Peyer's patch (tissue), 4 donors: ENCODE measurements around the gene TDRD9. TPM values are rescaled to one million over a fixed set of nuclear protein-coding genes. Genes with fewer than 3 reads are reported as not detected.

Source experiments
- DNase-seq, 3 donors: peaks; one replicate each; pipeline ENCODE4 v3.0.0-alpha.2; 2017 to 2019
- H3K27ac ChIP-seq, 4 donors: fragments of 200-600 bp; sonication (generic); one replicate each; pipeline ENCODE4 v1.5.1; 2016 to 2019
- H3K27me3 ChIP-seq, 2 donors: fragments of 200-600 bp; sonication (generic); one replicate each; pipeline ENCODE4 v1.5.1; 2019
- H3K36me3 ChIP-seq, 3 donors: fragments of 200-600 bp; sonication (generic); one replicate each; pipeline ENCODE4 v1.5.1; 2016 to 2019
- H3K4me1 ChIP-seq, 4 donors: fragments of 200-600 bp; sonication (generic); one replicate each; pipeline ENCODE4 v1.5.1; 2016 to 2019
- H3K4me3 ChIP-seq, 4 donors: fragments of 200-600 bp; sonication (generic); 1 replicate in 3 of 4; 2 replicates in 1 of 4; pipeline ENCODE4 v1.5.1; 2016 to 2019; ENCODE audit warnings: mild to moderate bottlenecking in 1 of 4
- H3K9me3 ChIP-seq, 4 donors: fragments of 200-600 bp; sonication (generic); one replicate each; pipeline ENCODE4 v1.5.1; 2016 to 2019; ENCODE audit warnings: mild to moderate bottlenecking in 1 of 4
- POLR2A ChIP-seq, 2 donors: fragments of 450-650 bp; IDR thresholded peaks; one replicate each; pipeline ENCODE4 v1.5.1; 2017; ENCODE audit warnings: antibody characterized with exemption in 2 of 2, mild to moderate bottlenecking in 2 of 2, moderate library complexity in 2 of 2
- total RNA-seq, 4 donors: library from RNA; depleted of rRNA; stranded (reverse); fragments of >200 nt; gene quantifications; one replicate each; pipeline ENCODE4 v1.1.0, GENCODE V29; 2016
- TF ChIP-seq, protein P1 (sequence below), 6 experiments: fragments of 450-650 bp in 4 of 6; fragments of 200-600 bp in 2 of 6; sonication (generic) in 1 of 6; IDR thresholded peaks; one replicate each; pipeline ENCODE4 v1.5.1; 2017 to 2019; ENCODE audit warnings: antibody characterized with exemption in 6 of 6, mild to moderate bottlenecking in 3 of 6, moderate library complexity in 1 of 6

Gene TDRD9
- total RNA-seq, 4 donors from 2014 or later: 0.40 TPM; not detected in 3

- no peak for TF ChIP-seq POLR2A (IDR thresholded peaks at IDR 0.05)
- TF ChIP-seq, protein P1, sequence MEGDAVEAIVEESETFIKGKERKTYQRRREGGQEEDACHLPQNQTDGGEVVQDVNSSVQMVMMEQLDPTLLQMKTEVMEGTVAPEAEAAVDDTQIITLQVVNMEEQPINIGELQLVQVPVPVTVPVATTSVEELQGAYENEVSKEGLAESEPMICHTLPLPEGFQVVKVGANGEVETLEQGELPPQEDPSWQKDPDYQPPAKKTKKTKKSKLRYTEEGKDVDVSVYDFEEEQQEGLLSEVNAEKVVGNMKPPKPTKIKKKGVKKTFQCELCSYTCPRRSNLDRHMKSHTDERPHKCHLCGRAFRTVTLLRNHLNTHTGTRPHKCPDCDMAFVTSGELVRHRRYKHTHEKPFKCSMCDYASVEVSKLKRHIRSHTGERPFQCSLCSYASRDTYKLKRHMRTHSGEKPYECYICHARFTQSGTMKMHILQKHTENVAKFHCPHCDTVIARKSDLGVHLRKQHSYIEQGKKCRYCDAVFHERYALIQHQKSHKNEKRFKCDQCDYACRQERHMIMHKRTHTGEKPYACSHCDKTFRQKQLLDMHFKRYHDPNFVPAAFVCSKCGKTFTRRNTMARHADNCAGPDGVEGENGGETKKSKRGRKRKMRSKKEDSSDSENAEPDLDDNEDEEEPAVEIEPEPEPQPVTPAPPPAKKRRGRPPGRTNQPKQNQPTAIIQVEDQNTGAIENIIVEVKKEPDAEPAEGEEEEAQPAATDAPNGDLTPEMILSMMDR (IDR thresholded peaks at IDR 0.05): no peak
- no peaks in the 10 kb centered on the region for H3K36me3 ChIP-seq
- DNase-seq: no peak
- H3K9me3 ChIP-seq: no peaks in the 10 kb centered on the region
- no peaks in the 10 kb centered on the region for H3K27me3 ChIP-seq
- H3K4me1 ChIP-seq: peaks cover 0 to 27% (median 5%) of the 10 kb centered on the region in 4 donors
- no peak overlapping the region for H3K4me3 ChIP-seq
- no peak overlapping the region for H3K27ac ChIP-seq
Observed at GRCh38 chr14:103923863-103924262, 4.4 kb upstream of the TDRD9 start.

DNA sequence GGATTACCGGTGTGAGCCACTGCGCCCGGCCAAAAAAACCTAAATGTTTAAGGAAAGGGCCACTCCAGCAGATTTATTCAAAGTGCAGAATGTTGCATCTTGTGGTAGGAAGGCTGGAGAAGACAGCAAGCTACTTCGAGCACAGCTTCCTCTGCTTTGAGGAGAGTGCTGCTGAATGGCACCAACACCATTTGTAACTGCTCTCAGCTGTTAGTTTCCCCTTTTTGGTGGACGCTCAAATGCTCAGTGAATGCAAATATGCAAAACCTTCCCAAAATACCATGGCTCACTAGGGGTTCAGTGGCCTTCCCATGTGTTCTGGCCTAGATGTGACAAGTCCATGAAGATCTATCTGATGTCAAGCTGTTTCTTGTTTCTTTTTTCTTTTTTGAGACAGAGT is 2.9 kb upstream of the TDRD9 start:
- TF ChIP-seq POLR2A (IDR thresholded peaks at IDR 0.05): no peak
- TF ChIP-seq, protein P1 (IDR thresholded peaks at IDR 0.05): no peak
- H3K4me3 ChIP-seq: no peak overlapping the region
- no peak overlapping the region for H3K27ac ChIP-seq
- H3K36me3 ChIP-seq: no peaks in the 10 kb centered on the region
- H3K4me1 ChIP-seq: peaks cover 0 to 12% (median 4%) of the 10 kb centered on the region in 4 donors
- H3K27me3 ChIP-seq: no peaks in the 10 kb centered on the region
- H3K9me3 ChIP-seq: no peaks in the 10 kb centered on the region
- DNase-seq: no peak

DNA sequence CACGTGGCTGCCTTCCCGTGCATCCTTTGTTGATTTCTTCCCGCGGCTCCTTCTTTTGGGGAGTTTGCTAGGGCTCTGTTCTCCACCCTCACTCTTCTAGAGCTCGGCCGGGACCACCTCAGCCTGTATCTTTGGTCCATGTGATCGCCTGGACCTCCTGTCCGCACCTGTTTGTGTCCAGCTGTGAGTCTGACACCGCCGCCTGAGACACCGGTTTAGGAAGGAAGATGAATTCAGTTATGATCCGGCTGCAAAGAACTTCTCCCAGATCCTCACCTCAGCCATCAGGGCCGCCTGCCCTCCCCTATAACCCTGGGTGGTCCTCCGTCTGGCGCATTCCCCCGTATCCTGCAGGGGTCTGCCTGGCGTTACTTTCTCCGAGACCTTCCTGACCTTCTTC is 690 bp upstream of the TDRD9 start:
- H3K27ac ChIP-seq: no peak overlapping the region
- no peak for DNase-seq
- no peaks in the 10 kb centered on the region for H3K27me3 ChIP-seq
- no peak overlapping the region for H3K4me3 ChIP-seq
- H3K4me1 ChIP-seq: peaks cover 0 to 8% (median 0%) of the 10 kb centered on the region in 4 donors
- no peaks in the 10 kb centered on the region for H3K9me3 ChIP-seq
- H3K36me3 ChIP-seq: no peaks in the 10 kb centered on the region
- TF ChIP-seq, protein P1 (IDR thresholded peaks at IDR 0.05): no peak
- TF ChIP-seq POLR2A (IDR thresholded peaks at IDR 0.05): no peak

GRCh38 chr14:103930051-103930604 is 1.9 kb downstream of the TDRD9 start:
- Histone ChIP-seq H3K27ac (no peak overlapping the region), H3K4me3 (no peak overlapping the region), H3K27me3 (no peaks in the 10 kb centered on the region), H3K9me3 (no peaks in the 10 kb centered on the region), H3K4me1 (peaks cover 0 to 8% (median 0%) of the 10 kb centered on the region in 4 donors), H3K36me3 (no peaks in the 10 kb centered on the region)
- DNase-seq: no peak
- TF ChIP-seq, protein P1 (IDR thresholded peaks at IDR 0.05): no peak
- TF ChIP-seq POLR2A (IDR thresholded peaks at IDR 0.05): no peak

- no peak for DNase-seq
- no peak overlapping the region for H3K27ac ChIP-seq
- no peaks in the 10 kb centered on the region for H3K36me3 ChIP-seq
- no peaks in the 10 kb centered on the region for H3K4me1 ChIP-seq
- H3K27me3 ChIP-seq: no peaks in the 10 kb centered on the region
- TF ChIP-seq, protein P1 (IDR thresholded peaks at IDR 0.05): no peak
- no peak for TF ChIP-seq POLR2A (IDR thresholded peaks at IDR 0.05)
- H3K9me3 ChIP-seq: no peaks in the 10 kb centered on the region
- no peak overlapping the region for H3K4me3 ChIP-seq
Observed at GRCh38 chr14:103931422-103931821, 3.2 kb downstream of the TDRD9 start.
